K562 (cell line): ENCODE data around the gene XRCC3. TPM values are rescaled to one million over a fixed set of nuclear protein-coding genes. Genes with fewer than 3 reads are reported as not detected.
A peak's percentile ranks its signal among the peaks of the same experiment; 100 is the strongest.

ENCODE experiments used
- BCOR ChIP-seq: fragments of 450-650 bp; IDR thresholded peaks from 2 replicates; pipeline ENCODE4 v1.6.1; 2016
- ID3 ChIP-seq, 2 experiments: fragments of 250-450 bp in 1 of 2; fragments of 450-650 bp in 1 of 2; sonication (Bioruptor Pico) in 1 of 2; IDR thresholded peaks; 2 replicates each; pipeline versions ENCODE4 v1.6.1 to v1.8.0; 2016 to 2021; ENCODE audit warnings: mild to moderate bottlenecking in 2 of 2, moderate library complexity in 2 of 2, missing compliant biosample characterization in 1 of 2, missing genetic modification characterization in 1 of 2
- MTA1 ChIP-seq: fragments of 450-650 bp; IDR thresholded peaks from 2 replicates; pipeline ENCODE4 v1.6.1; 2017; ENCODE audit warnings: borderline replicate concordance
- NR2C2 ChIP-seq, 2 experiments: fragments of 200-800 bp in 1 of 2; sonication (Bioruptor generic) in 1 of 2; sonication (generic) in 1 of 2; formaldehyde crosslinking in 1 of 2; IDR thresholded peaks; 2 replicates each; pipeline versions ENCODE4 v1.6.1 to v1.8.0; 2016 to 2022; ENCODE audit warnings: mild to moderate bottlenecking in 1 of 2, missing compliant biosample characterization in 1 of 2, missing genetic modification characterization in 1 of 2, missing genetic modification reagents in 1 of 2
- STAT6 ChIP-seq: sonication (generic); formaldehyde crosslinking; IDR thresholded peaks from 2 replicates; pipeline ENCODE4 v1.8.1; 2023; ENCODE audit warnings: mild to moderate bottlenecking, missing genetic modification reagents
- TRIM25 ChIP-seq: fragments of 450-650 bp; IDR thresholded peaks from 2 replicates; pipeline ENCODE4 v1.7.0; 2016; ENCODE audit warnings: borderline replicate concordance
- ZNF696 ChIP-seq: fragments of 250-450 bp; sonication (Bioruptor Pico); conservative IDR thresholded peaks from 2 replicates; pipeline ENCODE4 v1.4.0; 2020; ENCODE audit warnings: mild to moderate bottlenecking, moderate library complexity
- polyA plus RNA-seq, 8 experiments: library from polyadenylated mRNA; depleted of rRNA in 4 of 8; stranded (reverse) in 5 of 8; unstranded in 3 of 8; fragments of >200 nt; fragmentation: Nextera tagmentation in 2 of 8; fragmentation: Illumina TruSeq in 1 of 8; extraction: Ambion mirVana in 2 of 8; extraction: Trizol in 1 of 8; gene quantifications; 2 replicates each; pipeline versions ENCODE4 v1.2.1 to v1.2.3, GENCODE V29; 2011 to 2014; ENCODE audit warnings: inconsistent platforms in 1 of 8, missing spikeins in 1 of 8
- total RNA-seq, 7 experiments: library from RNA; depleted of rRNA in 6 of 7; stranded (reverse); fragments of >200 nt in 6 of 7; fragmentation: Illumina TruSeq in 2 of 7; extraction: Trizol in 2 of 7; gene quantifications; 2 replicates each; pipeline versions ENCODE4 v1.2.1 to v1.2.3, GENCODE V29; 2011 to 2021; ENCODE audit warnings: low replicate concordance in 1 of 7
- TF ChIP-seq, protein P1 (sequence below): fragments of 450-650 bp; IDR thresholded peaks from 2 replicates; pipeline ENCODE4 v1.6.1; 2017; ENCODE audit warnings: antibody characterized with exemption, mild to moderate bottlenecking
- TF ChIP-seq, protein P2 (sequence below): sonication (generic); formaldehyde crosslinking; IDR thresholded peaks from 2 replicates; pipeline ENCODE4 v1.8.0; 2023; ENCODE audit warnings: missing genetic modification reagents, mild to moderate bottlenecking, borderline replicate concordance

The XRCC3 gene
- total and polyA plus RNA-seq, 9 of the 15 experiments (the other 6 are each of a cell fraction or from before 2014, with no cell fraction given) = 0.34 to 59.3 (median 30.3) TPM

GRCh38 chr14:103715052-103716000 is at the start of gene XRCC3, which contains the start of gene ZFYVE21 (continued):
- no peak for TF ChIP-seq STAT6 (CRISPR knock-in tag)
- TF ChIP-seq, protein P1, sequence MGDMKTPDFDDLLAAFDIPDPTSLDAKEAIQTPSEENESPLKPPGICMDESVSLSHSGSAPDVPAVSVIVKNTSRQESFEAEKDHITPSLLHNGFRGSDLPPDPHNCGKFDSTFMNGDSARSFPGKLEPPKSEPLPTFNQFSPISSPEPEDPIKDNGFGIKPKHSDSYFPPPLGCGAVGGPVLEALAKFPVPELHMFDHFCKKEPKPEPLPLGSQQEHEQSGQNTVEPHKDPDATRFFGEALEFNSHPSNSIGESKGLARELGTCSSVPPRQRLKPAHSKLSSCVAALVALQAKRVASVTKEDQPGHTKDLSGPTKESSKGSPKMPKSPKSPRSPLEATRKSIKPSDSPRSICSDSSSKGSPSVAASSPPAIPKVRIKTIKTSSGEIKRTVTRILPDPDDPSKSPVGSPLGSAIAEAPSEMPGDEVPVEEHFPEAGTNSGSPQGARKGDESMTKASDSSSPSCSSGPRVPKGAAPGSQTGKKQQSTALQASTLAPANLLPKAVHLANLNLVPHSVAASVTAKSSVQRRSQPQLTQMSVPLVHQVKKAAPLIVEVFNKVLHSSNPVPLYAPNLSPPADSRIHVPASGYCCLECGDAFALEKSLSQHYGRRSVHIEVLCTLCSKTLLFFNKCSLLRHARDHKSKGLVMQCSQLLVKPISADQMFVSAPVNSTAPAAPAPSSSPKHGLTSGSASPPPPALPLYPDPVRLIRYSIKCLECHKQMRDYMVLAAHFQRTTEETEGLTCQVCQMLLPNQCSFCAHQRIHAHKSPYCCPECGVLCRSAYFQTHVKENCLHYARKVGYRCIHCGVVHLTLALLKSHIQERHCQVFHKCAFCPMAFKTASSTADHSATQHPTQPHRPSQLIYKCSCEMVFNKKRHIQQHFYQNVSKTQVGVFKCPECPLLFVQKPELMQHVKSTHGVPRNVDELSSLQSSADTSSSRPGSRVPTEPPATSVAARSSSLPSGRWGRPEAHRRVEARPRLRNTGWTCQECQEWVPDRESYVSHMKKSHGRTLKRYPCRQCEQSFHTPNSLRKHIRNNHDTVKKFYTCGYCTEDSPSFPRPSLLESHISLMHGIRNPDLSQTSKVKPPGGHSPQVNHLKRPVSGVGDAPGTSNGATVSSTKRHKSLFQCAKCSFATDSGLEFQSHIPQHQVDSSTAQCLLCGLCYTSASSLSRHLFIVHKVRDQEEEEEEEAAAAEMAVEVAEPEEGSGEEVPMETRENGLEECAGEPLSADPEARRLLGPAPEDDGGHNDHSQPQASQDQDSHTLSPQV = peak; percentile 49
- no peak for TF ChIP-seq TRIM25
- TF ChIP-seq ZNF696 = no peak
- TF ChIP-seq BCOR = no peak
- no peak for TF ChIP-seq ID3 (CRISPR knock-in tag; IDR thresholded peaks at IDR 0.05)
- TF ChIP-seq ID3 (tag; IDR thresholded peaks at IDR 0.05) = peak; percentile 60; the same call in 1 of the 2 replicates
- peak; percentile 77; the same call in 1 of the 2 replicates for TF ChIP-seq NR2C2 (CRISPR knock-in tag; IDR thresholded peaks at IDR 0.05)
- TF ChIP-seq NR2C2 (tag; IDR thresholded peaks at IDR 0.05) = peak; percentile 93
- no peak for TF ChIP-seq MTA1
- TF ChIP-seq, protein P2, sequence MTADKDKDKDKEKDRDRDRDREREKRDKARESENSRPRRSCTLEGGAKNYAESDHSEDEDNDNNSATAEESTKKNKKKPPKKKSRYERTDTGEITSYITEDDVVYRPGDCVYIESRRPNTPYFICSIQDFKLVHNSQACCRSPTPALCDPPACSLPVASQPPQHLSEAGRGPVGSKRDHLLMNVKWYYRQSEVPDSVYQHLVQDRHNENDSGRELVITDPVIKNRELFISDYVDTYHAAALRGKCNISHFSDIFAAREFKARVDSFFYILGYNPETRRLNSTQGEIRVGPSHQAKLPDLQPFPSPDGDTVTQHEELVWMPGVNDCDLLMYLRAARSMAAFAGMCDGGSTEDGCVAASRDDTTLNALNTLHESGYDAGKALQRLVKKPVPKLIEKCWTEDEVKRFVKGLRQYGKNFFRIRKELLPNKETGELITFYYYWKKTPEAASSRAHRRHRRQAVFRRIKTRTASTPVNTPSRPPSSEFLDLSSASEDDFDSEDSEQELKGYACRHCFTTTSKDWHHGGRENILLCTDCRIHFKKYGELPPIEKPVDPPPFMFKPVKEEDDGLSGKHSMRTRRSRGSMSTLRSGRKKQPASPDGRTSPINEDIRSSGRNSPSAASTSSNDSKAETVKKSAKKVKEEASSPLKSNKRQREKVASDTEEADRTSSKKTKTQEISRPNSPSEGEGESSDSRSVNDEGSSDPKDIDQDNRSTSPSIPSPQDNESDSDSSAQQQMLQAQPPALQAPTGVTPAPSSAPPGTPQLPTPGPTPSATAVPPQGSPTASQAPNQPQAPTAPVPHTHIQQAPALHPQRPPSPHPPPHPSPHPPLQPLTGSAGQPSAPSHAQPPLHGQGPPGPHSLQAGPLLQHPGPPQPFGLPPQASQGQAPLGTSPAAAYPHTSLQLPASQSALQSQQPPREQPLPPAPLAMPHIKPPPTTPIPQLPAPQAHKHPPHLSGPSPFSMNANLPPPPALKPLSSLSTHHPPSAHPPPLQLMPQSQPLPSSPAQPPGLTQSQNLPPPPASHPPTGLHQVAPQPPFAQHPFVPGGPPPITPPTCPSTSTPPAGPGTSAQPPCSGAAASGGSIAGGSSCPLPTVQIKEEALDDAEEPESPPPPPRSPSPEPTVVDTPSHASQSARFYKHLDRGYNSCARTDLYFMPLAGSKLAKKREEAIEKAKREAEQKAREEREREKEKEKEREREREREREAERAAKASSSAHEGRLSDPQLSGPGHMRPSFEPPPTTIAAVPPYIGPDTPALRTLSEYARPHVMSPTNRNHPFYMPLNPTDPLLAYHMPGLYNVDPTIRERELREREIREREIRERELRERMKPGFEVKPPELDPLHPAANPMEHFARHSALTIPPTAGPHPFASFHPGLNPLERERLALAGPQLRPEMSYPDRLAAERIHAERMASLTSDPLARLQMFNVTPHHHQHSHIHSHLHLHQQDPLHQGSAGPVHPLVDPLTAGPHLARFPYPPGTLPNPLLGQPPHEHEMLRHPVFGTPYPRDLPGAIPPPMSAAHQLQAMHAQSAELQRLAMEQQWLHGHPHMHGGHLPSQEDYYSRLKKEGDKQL = no peak
